Measurements from ENCODE around the gene TMEM201.
A peak's percentile ranks its signal among the peaks of the same experiment; 100 is the strongest.

TMEM201 gene

GRCh38 chr1:9600861-9601834, 12.4 kb downstream of the TMEM201 start:
- no peak for DNase-seq

GRCh38 chr1:9601942-9602793, 13.5 kb downstream of the TMEM201 start:
- no peak for DNase-seq

DNA sequence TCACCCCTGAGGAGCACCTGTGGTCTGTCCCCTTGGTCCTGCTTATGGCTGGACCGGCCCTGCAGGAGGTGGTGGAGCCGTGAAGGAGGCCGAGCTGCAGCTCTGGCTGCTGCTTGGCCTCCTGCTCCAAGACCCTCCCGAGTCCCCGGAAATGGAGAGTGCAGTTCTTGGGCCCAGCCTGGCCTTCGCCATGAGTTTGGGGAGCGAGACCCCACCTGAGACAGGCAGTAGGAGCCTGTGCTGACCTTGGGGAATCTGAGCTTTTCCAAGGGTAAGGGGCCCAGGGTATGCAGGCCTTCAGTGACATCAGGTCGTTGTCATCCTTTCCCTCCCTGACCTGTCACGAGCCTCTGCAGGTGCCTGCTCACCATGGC, 14.1 kb downstream of the TMEM201 start:
- DNase-seq = no peak

GRCh38 chr1:9603307-9603706, 14.6 kb downstream of the TMEM201 start:
- DNase-seq = no peak

DNA sequence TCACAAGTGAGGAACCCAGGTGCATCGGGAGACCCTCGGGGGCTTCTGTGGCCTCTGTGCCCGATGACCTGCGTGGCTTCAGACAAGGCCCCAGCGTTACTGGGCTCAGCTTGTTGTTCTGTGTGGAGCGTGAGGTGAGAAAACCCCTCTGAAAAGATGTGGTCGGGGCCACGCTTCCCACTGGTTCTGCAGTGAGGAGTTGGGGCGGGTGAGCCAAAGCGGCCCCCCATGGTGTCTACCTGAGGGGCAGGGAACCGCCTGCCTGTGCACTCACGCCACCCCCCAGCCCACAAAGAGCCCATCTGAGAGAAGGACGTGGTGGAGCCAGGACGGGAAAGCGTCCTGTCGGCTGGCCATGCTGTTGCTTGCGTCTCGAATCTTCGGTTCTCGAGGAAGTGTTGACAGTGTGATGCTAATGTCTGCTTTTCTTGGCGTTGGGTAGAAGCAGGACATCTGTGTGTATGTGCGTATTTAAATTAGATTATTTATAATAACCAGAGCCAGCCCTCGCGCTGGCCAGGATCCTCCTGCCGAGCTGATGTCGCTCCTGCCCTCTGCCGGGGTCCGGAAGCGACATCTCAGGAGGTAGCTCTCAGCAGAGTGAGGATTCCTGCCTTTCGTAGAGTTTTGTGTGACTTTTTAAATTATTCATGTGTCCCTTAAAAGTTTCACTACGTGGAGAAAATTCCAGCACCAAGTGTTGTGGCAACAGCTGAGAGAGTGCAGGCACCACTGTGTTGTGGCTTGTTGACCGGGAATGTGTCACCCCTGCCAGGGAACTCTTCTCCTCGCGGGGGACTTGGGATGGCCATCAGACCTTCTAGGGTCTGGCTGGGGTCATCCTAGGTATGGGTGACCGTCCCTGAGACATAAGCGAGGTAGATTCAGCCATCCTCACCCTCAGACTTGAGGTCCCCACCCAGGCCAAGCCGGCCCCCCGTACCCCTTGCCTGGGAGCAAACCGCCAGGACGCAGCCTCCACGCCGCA, 15.3 kb downstream of the TMEM201 start:
- no peak for DNase-seq

DNA sequence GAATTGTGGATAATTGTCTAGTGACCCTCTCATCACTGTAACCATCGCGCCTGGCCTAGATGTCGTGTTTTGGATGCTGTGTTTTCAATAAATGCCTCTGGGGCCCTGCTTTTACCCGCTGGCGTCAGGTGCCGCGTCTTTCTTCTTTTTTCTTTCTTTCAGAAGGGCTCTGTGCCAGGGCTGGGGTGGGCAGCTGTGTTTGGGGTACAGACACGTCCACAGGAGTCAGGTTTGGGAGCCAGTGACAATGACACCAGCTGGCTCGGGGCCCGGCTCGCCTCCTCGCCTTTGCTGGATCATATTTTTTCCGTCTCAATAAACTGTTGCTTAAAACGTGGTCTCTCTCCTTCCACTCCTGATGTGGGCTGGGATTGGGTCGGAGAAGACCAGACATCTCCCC, 16.1 kb downstream of the TMEM201 start:
- DNase-seq = no peak

DNA sequence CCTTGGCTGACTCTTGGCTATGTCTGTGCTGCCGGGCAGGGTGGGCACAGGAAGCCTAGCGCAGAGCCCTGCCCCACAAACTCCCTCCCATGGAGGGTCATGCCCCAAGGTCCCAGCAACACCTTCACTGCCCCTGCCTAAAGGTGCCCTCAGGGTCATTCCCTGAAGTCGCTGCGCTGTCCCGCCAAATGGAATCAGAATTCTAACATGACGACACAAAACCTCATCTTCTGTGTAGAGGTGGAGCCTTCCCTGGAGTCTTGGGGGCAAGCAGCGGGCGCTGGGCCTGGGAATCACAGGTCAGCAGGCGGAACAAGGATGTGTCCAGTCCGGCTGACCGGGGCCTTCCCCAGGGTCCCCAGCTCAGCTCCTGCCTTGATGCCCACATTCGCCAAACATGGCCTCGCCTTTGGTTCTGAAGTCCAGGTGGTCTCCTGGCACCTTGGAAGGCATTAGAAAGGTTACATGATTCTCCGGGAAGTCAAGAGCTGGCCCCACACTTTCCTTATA, 17.3 kb downstream of the TMEM201 start:
- no peak for DNase-seq

- no peak for DNase-seq
These were observed 17.7 kb downstream of the TMEM201 start for GRCh38 chr1:9606458-9606857.

- no peak for DNase-seq
These were observed 18.2 kb downstream of the TMEM201 start for GRCh38 chr1:9606948-9607347.

DNA sequence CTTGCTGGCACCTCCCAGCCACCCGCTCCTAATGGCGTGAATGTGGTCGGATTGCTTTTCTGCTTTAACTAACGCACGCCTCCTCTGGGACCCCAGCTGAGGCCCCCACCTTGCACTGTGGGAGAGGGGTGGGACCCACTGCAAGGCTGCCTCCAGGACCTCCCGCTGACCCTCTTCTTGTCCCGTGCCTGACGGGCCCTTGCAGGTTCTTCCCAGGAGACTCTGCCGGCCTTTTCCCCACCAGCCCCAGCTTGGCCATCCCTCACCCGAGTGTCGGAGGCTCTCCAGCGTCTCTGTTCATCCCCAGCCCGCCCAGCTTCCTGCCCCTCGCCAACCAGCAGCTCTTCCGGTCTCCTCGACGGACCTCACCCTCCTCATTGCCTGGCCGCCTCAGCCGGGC, 18.6 kb downstream of the TMEM201 start:
- DNase-seq = no peak

GRCh38 chr1:9609998-9610397, 21.3 kb downstream of the TMEM201 start:
- no peak for DNase-seq

GRCh38 chr1:9610548-9610947, 21.8 kb downstream of the TMEM201 start:
- DNase-seq = no peak

DNA sequence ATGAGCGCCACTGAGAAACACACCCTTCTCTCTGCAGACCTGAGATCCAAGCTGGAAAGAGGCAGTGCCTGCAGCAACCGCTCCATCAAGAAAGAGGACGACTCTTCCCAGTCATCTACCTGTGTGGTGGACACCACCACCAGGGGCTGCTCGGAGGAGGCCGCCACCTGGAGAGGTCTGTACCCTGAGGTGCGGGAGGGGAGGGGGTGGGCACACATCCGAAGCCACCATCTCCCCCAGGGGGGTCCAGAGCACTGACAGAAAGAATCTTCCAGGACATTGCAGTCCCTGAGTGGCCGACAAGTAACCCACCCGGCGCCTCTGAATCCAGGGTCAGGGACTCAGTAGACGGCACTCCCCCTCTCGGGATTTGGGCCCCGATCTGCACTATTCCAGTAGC, 23.0 kb downstream of the TMEM201 start:
- no peak for DNase-seq

- DNase-seq = no peak
These were observed 23.6 kb downstream of the TMEM201 start for GRCh38 chr1:9612162-9612845.

GRCh38 chr1:9612871-9613624, 24.3 kb downstream of the TMEM201 start:
- no peak for DNase-seq

DNA sequence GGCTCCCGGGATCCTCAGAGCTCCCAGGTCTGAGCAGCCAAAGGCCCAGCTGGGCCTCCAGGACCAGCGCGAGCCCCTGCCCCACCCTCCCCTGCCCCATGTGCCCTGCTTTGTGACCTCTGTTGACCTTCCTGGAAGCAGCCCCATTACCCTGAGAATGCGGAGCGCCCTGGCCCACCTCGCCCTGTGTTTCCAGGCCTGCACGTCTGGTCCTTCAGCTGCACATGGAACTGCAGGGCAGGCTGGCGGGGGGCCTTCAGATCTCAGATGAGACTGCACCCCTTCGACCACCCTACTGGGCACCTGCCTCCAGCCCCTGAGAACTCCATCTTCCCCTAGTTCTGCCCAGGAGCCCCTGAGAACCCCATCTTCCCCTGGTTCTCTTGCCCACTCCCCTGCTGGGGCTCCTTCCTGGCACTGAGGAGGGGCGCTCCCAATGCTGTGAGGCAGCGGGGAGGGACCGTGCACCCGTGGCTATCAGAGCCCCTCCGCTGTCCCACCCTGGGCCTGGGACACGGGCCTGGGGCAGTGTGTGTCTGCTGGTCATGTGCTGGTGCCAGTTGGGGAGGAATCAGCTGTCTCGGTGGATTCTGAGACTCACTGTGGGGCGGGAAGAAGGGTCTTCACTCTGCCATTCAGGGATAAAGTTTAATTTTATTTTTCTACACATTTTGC, 25.1 kb downstream of the TMEM201 start:
- no peak for DNase-seq

GRCh38 chr1:9615316-9616063, 26.8 kb downstream of the TMEM201 start:
- DNase-seq = peak; percentile 68

- peak; percentile 23 for DNase-seq
These were observed 30.4 kb downstream of the TMEM201 start for GRCh38 chr1:9618909-9619679.

- DNase-seq = peak; percentile 35
These were observed 32.3 kb downstream of the TMEM201 start for GRCh38 chr1:9621032-9621431.

Data from NCI-H82 (cell line).